SK-N-SH (cell line): ENCODE results near the gene FAM120B. TPM values are rescaled to one million over a fixed set of nuclear protein-coding genes. Genes with fewer than 3 reads are reported as not detected.

Experiments used
- CTCF ChIA-PET: fragments of 300-600, 350-600 bp; formaldehyde crosslinking; extraction: SDS; loops from one replicate; lab custom pipeline; 2021; lab: Yijun Ruan, JAX
- POLR2A ChIA-PET: fragments of 350-600 bp; sonication (Branson Sonifier 250); formaldehyde crosslinking; extraction: SDS; loops from one replicate; lab custom pipeline; 2020; ENCODE audit warnings: antibody characterized with exemption, inconsistent platforms; lab: Yijun Ruan, JAX
- DNase-seq: peaks from one replicate; pipeline ENCODE4 v3.0.0; 2012
- H2AFZ ChIP-seq: fragments of 200-600 bp; sonication (generic); 2 replicates; pipeline ENCODE4 v1.8.1; 2016; ENCODE audit warnings: antibody characterized with exemption, mild to moderate bottlenecking, low read depth
- H3F3A ChIP-seq: fragments of 200-600 bp; sonication (generic); replicated peaks from 2 replicates; pipeline ENCODE3; 2016; ENCODE audit warnings: antibody characterized with exemption, mild to moderate bottlenecking; ENCODE audit not compliant: insufficient read depth
- H3K27ac ChIP-seq, 2 experiments: fragments of 200-500 bp in 1 of 2; fragments of 200-600 bp in 1 of 2; sonication (Bioruptor generic) in 1 of 2; sonication (generic), shearing (Covaris generic) in 1 of 2; 2 replicates each; pipeline versions ENCODE4 v1.5.1 to v1.6.1; 2014 to 2016; ENCODE audit warnings: low read depth in 2 of 2, inconsistent platforms in 1 of 2, low read length in 1 of 2, mild to moderate bottlenecking in 1 of 2, mixed read lengths in 1 of 2
- H3K27me3 ChIP-seq: fragments of 200-600 bp; sonication (generic), shearing (Covaris generic); 2 replicates; pipeline ENCODE4 v1.6.1; 2016; ENCODE audit warnings: mixed run types; ENCODE audit not compliant: insufficient read depth
- H3K36me3 ChIP-seq, 2 experiments: fragments of 200-500 bp in 1 of 2; fragments of 200-600 bp in 1 of 2; sonication (Bioruptor generic) in 1 of 2; sonication (generic) in 1 of 2; replicated peaks in 1 of 2; 2 replicates each; pipeline versions ENCODE3 to v1.5.1; 2014 to 2016; ENCODE audit warnings: low read length in 1 of 2, mild to moderate bottlenecking in 1 of 2; ENCODE audit not compliant: insufficient read depth in 2 of 2, control insufficient read depth in 1 of 2
- H3K4me1 ChIP-seq, 2 experiments: fragments of 200-500 bp in 1 of 2; fragments of 200-600 bp in 1 of 2; sonication (Bioruptor generic) in 1 of 2; sonication (generic), shearing (Covaris generic) in 1 of 2; 2 replicates each; pipeline versions ENCODE4 v1.5.1 to v1.6.1; 2014 to 2016; ENCODE audit warnings: low read depth in 1 of 2, low read length in 1 of 2, mixed run types in 1 of 2; ENCODE audit not compliant: insufficient read depth in 2 of 2, control insufficient read depth in 1 of 2
- H3K4me2 ChIP-seq: fragments of 200-600 bp; sonication (generic), shearing (Covaris generic); 2 replicates; pipeline ENCODE4 v1.6.1; 2017; ENCODE audit warnings: mixed run types
- H3K4me3 ChIP-seq, 2 experiments: fragments of 200-500 bp in 1 of 2; fragments of 200-600 bp in 1 of 2; sonication (Bioruptor generic) in 1 of 2; sonication (generic), shearing (Covaris generic) in 1 of 2; 2 replicates each; pipeline versions ENCODE4 v1.5.1 to v1.8.1; 2014 to 2016; ENCODE audit warnings: low read depth in 2 of 2, inconsistent platforms in 1 of 2, low read length in 1 of 2, mild to moderate bottlenecking in 1 of 2, mixed read lengths in 1 of 2, moderate library complexity in 1 of 2
- H3K79me2 ChIP-seq: fragments of 200-600 bp; sonication (generic); 2 replicates; pipeline ENCODE4 v1.8.1; 2017; ENCODE audit warnings: mild to moderate bottlenecking; ENCODE audit not compliant: insufficient read depth
- H3K9ac ChIP-seq: fragments of 200-600 bp; sonication (generic); 2 replicates; pipeline ENCODE4 v1.6.1; 2017; ENCODE audit warnings: mixed run types
- H3K9me2 ChIP-seq: fragments of 200-600 bp; sonication (generic); 2 replicates; pipeline ENCODE4 v1.6.1; 2017; ENCODE audit warnings: mixed run types
- H3K9me3 ChIP-seq: fragments of 200-600 bp; sonication (generic); 2 replicates; pipeline ENCODE4 v1.6.1; 2017; ENCODE audit warnings: mixed run types, mild to moderate bottlenecking, moderate library complexity
- H4K20me1 ChIP-seq: fragments of 200-600 bp; sonication (generic); 2 replicates; pipeline ENCODE4 v1.6.1; 2017; ENCODE audit warnings: mild to moderate bottlenecking, mixed run types; ENCODE audit not compliant: insufficient read depth
- CHD2 ChIP-seq: fragments of 150-350 bp; IDR thresholded peaks from 2 replicates; pipeline ENCODE4 v1.6.1; 2018; ENCODE audit warnings: low read length; ENCODE audit not compliant: partially characterized antibody
- GATA2 ChIP-seq: sonication (generic); formaldehyde crosslinking; IDR thresholded peaks from 2 replicates; pipeline ENCODE4 v1.5.0; 2020; ENCODE audit warnings: mild to moderate bottlenecking, missing genetic modification reagents
- NFIC ChIP-seq: IDR thresholded peaks from 2 replicates; pipeline ENCODE4 v1.4.0; 2012; ENCODE audit warnings: borderline replicate concordance
- SIN3A ChIP-seq: IDR thresholded peaks from 2 replicates; pipeline ENCODE4 v1.6.1; 2012; ENCODE audit warnings: low read depth, mild to moderate bottlenecking, low read length, moderate library complexity, borderline replicate concordance
- SMC3 ChIP-seq: IDR thresholded peaks from 2 replicates; pipeline ENCODE4 v1.6.1; 2012; ENCODE audit warnings: low read depth, low read length, improper control_type of control experiment
- TCF12 ChIP-seq: IDR thresholded peaks from 2 replicates; pipeline ENCODE4 v1.4.0; 2012
- WGBS: methylation state at CpG from one replicate; pipeline ENCODE4 v1.1.6; 2017; ENCODE audit warnings: low lambda C conversion rate; 5-methylcytosine and 5-hydroxymethylcytosine counted together
- polyA plus RNA-seq, 3 experiments: library from polyadenylated mRNA; depleted of rRNA; stranded (reverse); fragments of >200 nt; gene quantifications; 2 replicates each; pipeline ENCODE4 v1.2.3, GENCODE V29; 2012
- TF ChIP-seq, protein P1 (sequence below): IDR thresholded peaks from 2 replicates; pipeline ENCODE4; 2012

Gene FAM120B
- polyA plus RNA-seq, 1 of the 3 experiments (the other 2 are of a cell fraction), result 7.7 TPM

GRCh38 chr6:170448317-170448716 lies 141.8 kb downstream of the FAM120B start:
- POLR2A ChIA-PET, result interaction anchor here (1.0 kb wide), 1 partner anchor 11 kb away, joined by 5 read pairs; no protein-coding TSS in a partner anchor
- Histone ChIP-seq H3K9ac (no peak overlapping the region), H4K20me1 (no peaks in the 10 kb centered on the region), H3K9me2 (no peaks in the 10 kb centered on the region), H3K4me2 (no peak overlapping the region), H3K27ac (no peak overlapping the region), H3K4me3 (no peak overlapping the region), H3K36me3 (no peaks in the 10 kb centered on the region), H3K27me3 (no peaks in the 10 kb centered on the region), H3K79me2 (no peaks in the 10 kb centered on the region), H2AFZ (no peak overlapping the region), H3K4me1 (peaks cover 0 to 10% of the 10 kb centered on the region in 2 experiments; a peak in 1 of 4 replicates), H3F3A (no peaks in the 10 kb centered on the region), H3K9me3 (no peaks in the 10 kb centered on the region)
- CTCF ChIA-PET, result interaction anchor here (1.2 kb wide), 1 partner anchor 658 kb away, joined by 3 read pairs; no protein-coding TSS in a partner anchor
- 96% methylated on average over 11 of the region's 12 CpGs for WGBS
- no peak for DNase-seq
- TF ChIP-seq CHD2, result no peak

- H3K4me1 ChIP-seq, result peaks cover 0 to 10% of the 10 kb centered on the region in 2 experiments; a peak in 1 of 4 replicates
- no peak overlapping the region for H3K27ac ChIP-seq
- POLR2A ChIA-PET, result interaction anchor here (1.0 kb wide), 1 partner anchor 11 kb away, joined by 5 read pairs; no protein-coding TSS in a partner anchor
- no peaks in the 10 kb centered on the region for H4K20me1 ChIP-seq
- TF ChIP-seq GATA2 (CRISPR knock-in tag), result no peak
- no peak for TF ChIP-seq NFIC
- TF ChIP-seq SMC3, result no peak
- TF ChIP-seq, protein P1, sequence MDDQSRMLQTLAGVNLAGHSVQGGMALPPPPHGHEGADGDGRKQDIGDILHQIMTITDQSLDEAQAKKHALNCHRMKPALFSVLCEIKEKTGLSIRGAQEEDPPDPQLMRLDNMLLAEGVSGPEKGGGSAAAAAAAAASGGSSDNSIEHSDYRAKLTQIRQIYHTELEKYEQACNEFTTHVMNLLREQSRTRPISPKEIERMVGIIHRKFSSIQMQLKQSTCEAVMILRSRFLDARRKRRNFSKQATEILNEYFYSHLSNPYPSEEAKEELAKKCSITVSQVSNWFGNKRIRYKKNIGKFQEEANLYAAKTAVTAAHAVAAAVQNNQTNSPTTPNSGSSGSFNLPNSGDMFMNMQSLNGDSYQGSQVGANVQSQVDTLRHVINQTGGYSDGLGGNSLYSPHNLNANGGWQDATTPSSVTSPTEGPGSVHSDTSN, result peak; percentile 30; the same call in 1 of the 2 replicates
- no peak for TF ChIP-seq SIN3A
- peak; percentile 87 for TF ChIP-seq TCF12
- TF ChIP-seq, all 33 proteins: peak for 2
- no peak for DNase-seq
- CTCF ChIA-PET, result interaction anchor here (0.7 to 1.2 kb wide), 2 partner anchors 658 to 1914 kb away, joined by 3 read pairs; no protein-coding TSS in a partner anchor
- Histone ChIP-seq H3K4me3 (no peak overlapping the region), H3K9ac (no peak overlapping the region), H2AFZ (no peak overlapping the region), H3K36me3 (no peaks in the 10 kb centered on the region), H3K4me2 (no peak overlapping the region), H3K9me2 (no peaks in the 10 kb centered on the region), H3K79me2 (no peaks in the 10 kb centered on the region), H3F3A (no peaks in the 10 kb centered on the region), H3K9me3 (no peaks in the 10 kb centered on the region), H3K27me3 (no peaks in the 10 kb centered on the region)
- WGBS, result 82% methylated on average over 17 of the region's 20 CpGs
Measured at GRCh38 chr6:170448751-170449630, 142.4 kb downstream of the FAM120B start.
